Gastrocnemius medialis (tissue), 4 donors: ENCODE results near the gene ZNF860.

Experiments used
- POLR2A ChIP-seq, 2 donors: fragments of 450-650 bp; IDR thresholded peaks; one replicate each; pipeline ENCODE4 v1.6.1; 2017; ENCODE audit warnings: antibody characterized with exemption in 2 of 2, mild to moderate bottlenecking in 2 of 2, moderate library complexity in 2 of 2
- TF ChIP-seq, protein P1 (sequence below), 5 experiments: fragments of 450-650 bp in 3 of 5; fragments of 200-600 bp in 2 of 5; sonication (generic) in 2 of 5; IDR thresholded peaks in 4 of 5; conservative IDR thresholded peaks in 1 of 5; 1 replicate in 4 of 5; 2 replicates in 1 of 5; pipeline ENCODE4 v1.5.1; 2016 to 2019; ENCODE audit warnings: antibody characterized with exemption in 5 of 5, mild to moderate bottlenecking in 3 of 5, moderate library complexity in 3 of 5

DNA sequence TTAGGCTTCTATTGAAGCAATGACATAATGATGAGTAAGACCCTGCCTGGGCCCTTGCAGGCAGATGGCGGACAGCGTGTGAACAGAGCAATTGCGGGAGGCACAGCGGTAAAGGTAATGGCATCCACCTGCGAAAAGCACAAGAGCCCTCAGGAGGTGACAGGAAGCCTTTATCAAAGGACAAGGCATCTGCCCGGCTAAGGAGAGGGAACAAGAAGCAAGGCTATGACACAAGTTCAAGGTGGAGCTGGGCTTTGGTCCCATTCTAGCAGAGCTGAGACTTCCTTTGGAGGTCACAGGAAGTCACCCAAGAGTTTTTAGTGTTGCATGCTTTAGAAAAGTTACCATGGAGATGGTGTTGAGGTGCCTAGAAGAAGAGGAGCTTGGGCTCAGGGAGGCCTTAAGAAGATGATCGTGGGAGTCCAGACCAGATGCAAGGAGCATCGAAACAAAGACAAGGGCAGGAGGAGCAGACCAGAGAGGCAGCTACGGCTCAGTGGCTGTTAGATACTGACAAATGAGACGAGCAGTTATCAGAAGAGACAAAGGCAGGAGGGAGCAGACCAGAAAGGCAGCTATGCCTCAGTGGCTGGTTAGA lies 35.0 kb upstream of the ZNF860 start:
- TF ChIP-seq POLR2A (IDR thresholded peaks at IDR 0.05), result no peak
- TF ChIP-seq, protein P1, sequence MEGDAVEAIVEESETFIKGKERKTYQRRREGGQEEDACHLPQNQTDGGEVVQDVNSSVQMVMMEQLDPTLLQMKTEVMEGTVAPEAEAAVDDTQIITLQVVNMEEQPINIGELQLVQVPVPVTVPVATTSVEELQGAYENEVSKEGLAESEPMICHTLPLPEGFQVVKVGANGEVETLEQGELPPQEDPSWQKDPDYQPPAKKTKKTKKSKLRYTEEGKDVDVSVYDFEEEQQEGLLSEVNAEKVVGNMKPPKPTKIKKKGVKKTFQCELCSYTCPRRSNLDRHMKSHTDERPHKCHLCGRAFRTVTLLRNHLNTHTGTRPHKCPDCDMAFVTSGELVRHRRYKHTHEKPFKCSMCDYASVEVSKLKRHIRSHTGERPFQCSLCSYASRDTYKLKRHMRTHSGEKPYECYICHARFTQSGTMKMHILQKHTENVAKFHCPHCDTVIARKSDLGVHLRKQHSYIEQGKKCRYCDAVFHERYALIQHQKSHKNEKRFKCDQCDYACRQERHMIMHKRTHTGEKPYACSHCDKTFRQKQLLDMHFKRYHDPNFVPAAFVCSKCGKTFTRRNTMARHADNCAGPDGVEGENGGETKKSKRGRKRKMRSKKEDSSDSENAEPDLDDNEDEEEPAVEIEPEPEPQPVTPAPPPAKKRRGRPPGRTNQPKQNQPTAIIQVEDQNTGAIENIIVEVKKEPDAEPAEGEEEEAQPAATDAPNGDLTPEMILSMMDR (IDR thresholded peaks at IDR 0.05 in 4 of 5, conservative IDR thresholded peaks at IDR 0.05 in 1 of 5), result no peak
